ENCODE results near the gene SPRR4.

SPRR4 gene

GRCh38 chr1:152986578-152986977, 16.1 kb downstream of the SPRR4 start:
- no peak for TF ChIP-seq CTCF (IDR thresholded peaks at IDR 0.05; ENCODE audit: control insufficient read depth, extremely low read depth, insufficient read depth)
- H3K4me3 ChIP-seq (ENCODE audit: low read depth, low read length): no peak overlapping the region
- no peak for DNase-seq (ENCODE audit: low read depth)

GRCh38 chr1:152993186-152993585, 22.7 kb downstream of the SPRR4 start:
- no peak for DNase-seq (ENCODE audit: low read depth)
- TF ChIP-seq CTCF (IDR thresholded peaks at IDR 0.05; ENCODE audit: control insufficient read depth, extremely low read depth, insufficient read depth): no peak
- H3K4me3 ChIP-seq (ENCODE audit: low read depth, low read length): no peak overlapping the region

- DNase-seq (ENCODE audit: low read depth): no peak
- TF ChIP-seq CTCF (IDR thresholded peaks at IDR 0.05; ENCODE audit: control insufficient read depth, extremely low read depth, insufficient read depth): no peak
- H3K4me3 ChIP-seq (ENCODE audit: low read depth, low read length): no peak overlapping the region
Observed at GRCh38 chr1:152995842-152996241, 25.4 kb downstream of the SPRR4 start.

- no peak for TF ChIP-seq CTCF (IDR thresholded peaks at IDR 0.05; ENCODE audit: control insufficient read depth, extremely low read depth, insufficient read depth)
- H3K4me3 ChIP-seq (ENCODE audit: low read depth, low read length): no peak overlapping the region
- no peak for DNase-seq (ENCODE audit: low read depth)
Observed at GRCh38 chr1:152996633-152997400, 26.4 kb downstream of the SPRR4 start.

- TF ChIP-seq CTCF (IDR thresholded peaks at IDR 0.05; ENCODE audit: control insufficient read depth, extremely low read depth, insufficient read depth): no peak
- H3K4me3 ChIP-seq (ENCODE audit: low read depth, low read length): no peak overlapping the region
- DNase-seq (ENCODE audit: low read depth): peak; percentile 88
Observed at GRCh38 chr1:152997901-152998300, 27.5 kb downstream of the SPRR4 start.

GRCh38 chr1:152998476-152998875, 28.0 kb downstream of the SPRR4 start:
- TF ChIP-seq CTCF (IDR thresholded peaks at IDR 0.05; ENCODE audit: control insufficient read depth, extremely low read depth, insufficient read depth): no peak
- no peak overlapping the region for H3K4me3 ChIP-seq (ENCODE audit: low read depth, low read length)
- DNase-seq (ENCODE audit: low read depth): no peak

GRCh38 chr1:152999818-153000217, 29.4 kb downstream of the SPRR4 start:
- H3K4me3 ChIP-seq (ENCODE audit: low read depth, low read length): no peak overlapping the region
- TF ChIP-seq CTCF (IDR thresholded peaks at IDR 0.05; ENCODE audit: control insufficient read depth, extremely low read depth, insufficient read depth): no peak
- DNase-seq (ENCODE audit: low read depth): no peak

All from LNCaP clone FGC (cell line).